Loucy (cell line): ENCODE measurements around the gene ADAMTS14.

ENCODE experiments used
- H2AFZ ChIP-seq: fragments of 200-600 bp; sonication (generic); 2 replicates; pipeline ENCODE4 v1.6.0; 2016; ENCODE audit warnings: antibody characterized with exemption, mild to moderate bottlenecking, low read length, moderate library complexity
- H3F3A ChIP-seq: fragments of 200-600 bp; 2 replicates; pipeline ENCODE4 v1.6.0; 2016; ENCODE audit warnings: antibody characterized with exemption, low read depth, mild to moderate bottlenecking
- H3K27me3 ChIP-seq: fragments of 200-600 bp; sonication (generic); 2 replicates; pipeline ENCODE4 v1.6.1; 2014; ENCODE audit warnings: low read length, mild to moderate bottlenecking; ENCODE audit not compliant: insufficient read depth, poor library complexity, severe bottlenecking
- H3K36me3 ChIP-seq: fragments of 200-600 bp; sonication (generic); 2 replicates; pipeline ENCODE4 v1.6.1; 2016; ENCODE audit warnings: low read length; ENCODE audit not compliant: insufficient read depth
- H3K4me1 ChIP-seq: fragments of 200-600 bp; sonication (generic); 2 replicates; pipeline ENCODE4 v1.5.1; 2014; ENCODE audit warnings: low read length, mild to moderate bottlenecking; ENCODE audit not compliant: insufficient read depth, poor library complexity, severe bottlenecking
- H3K4me2 ChIP-seq: fragments of 200-600 bp; sonication (generic); 2 replicates; pipeline ENCODE4 v1.6.0; 2014; ENCODE audit warnings: antibody characterized with exemption, low read length, low read depth, mild to moderate bottlenecking; ENCODE audit not compliant: poor library complexity, severe bottlenecking
- H3K4me3 ChIP-seq: fragments of 200-600 bp; sonication (generic); 2 replicates; pipeline ENCODE4 v1.5.1; 2014; ENCODE audit warnings: low read length, mild to moderate bottlenecking, mixed read lengths; ENCODE audit not compliant: poor library complexity, severe bottlenecking
- H3K79me2 ChIP-seq: fragments of 200-600 bp; sonication (generic); 2 replicates; pipeline ENCODE4 v1.6.1; 2014; ENCODE audit warnings: low read length; ENCODE audit not compliant: insufficient read depth
- H3K9ac ChIP-seq: fragments of 200-600 bp; sonication (generic); 2 replicates; pipeline ENCODE4 v1.6.0; 2014; ENCODE audit warnings: mild to moderate bottlenecking, low read depth, low read length, moderate library complexity; ENCODE audit not compliant: poor library complexity, severe bottlenecking
- H3K9me2 ChIP-seq: fragments of 200-600 bp; sonication (generic); replicated peaks from 2 replicates; pipeline ENCODE4 v1.6.1; 2016; ENCODE audit warnings: low read depth, low read length, mixed read lengths
- H3K9me3 ChIP-seq: fragments of 200-600 bp; sonication (generic); 2 replicates; pipeline ENCODE4 v1.6.1; 2014; ENCODE audit warnings: mild to moderate bottlenecking, antibody characterized with exemption, low read length, low read depth; ENCODE audit not compliant: insufficient read depth
- H4K20me1 ChIP-seq: fragments of 200-600 bp; sonication (generic); 2 replicates; pipeline ENCODE4 v1.6.0; 2014; ENCODE audit warnings: antibody characterized with exemption, low read length, mild to moderate bottlenecking; ENCODE audit not compliant: insufficient read depth, poor library complexity, severe bottlenecking
- CTCF ChIP-seq: fragments of 200-600 bp; sonication (generic); conservative IDR thresholded peaks from 2 replicates; pipeline ENCODE4 v1.5.1; 2014; ENCODE audit warnings: mild to moderate bottlenecking, antibody characterized with exemption, low read length
- EZH2phosphoT487 ChIP-seq: fragments of 200-600 bp; IDR thresholded peaks from 2 replicates; pipeline ENCODE4 v1.6.1; 2018; ENCODE audit warnings: antibody characterized with exemption, mild to moderate bottlenecking, moderate library complexity, borderline replicate concordance

The ADAMTS14 gene

GRCh38 chr10:70678250-70678635 lies 5.9 kb downstream of the ADAMTS14 start:
- Histone ChIP-seq H3K27me3 (no peaks in the 10 kb centered on the region), H3K9ac (no peak overlapping the region), H3K4me2 (no peak overlapping the region), H3K4me3 (no peak overlapping the region), H2AFZ (no peak overlapping the region), H3K9me2 (no peaks in the 10 kb centered on the region), H4K20me1 (no peaks in the 10 kb centered on the region), H3F3A (no peaks in the 10 kb centered on the region), H3K79me2 (no peaks in the 10 kb centered on the region), H3K36me3 (no peaks in the 10 kb centered on the region), H3K9me3 (no peaks in the 10 kb centered on the region), H3K4me1 (no peaks in the 10 kb centered on the region)
- TF ChIP-seq CTCF (no peak), EZH2phosphoT487 (no peak)

- Histone ChIP-seq H3K9me2 (no peaks in the 10 kb centered on the region), H3K9ac (no peak overlapping the region), H3K27me3 (no peaks in the 10 kb centered on the region), H3F3A (no peaks in the 10 kb centered on the region), H3K9me3 (no peaks in the 10 kb centered on the region), H4K20me1 (no peaks in the 10 kb centered on the region), H3K4me1 (no peaks in the 10 kb centered on the region), H3K4me3 (no peak overlapping the region), H3K79me2 (no peaks in the 10 kb centered on the region), H3K4me2 (no peak overlapping the region), H3K36me3 (no peaks in the 10 kb centered on the region), H2AFZ (no peak overlapping the region)
- TF ChIP-seq EZH2phosphoT487 (no peak), CTCF (no peak)
These were observed 6.6 kb downstream of the ADAMTS14 start for GRCh38 chr10:70678757-70679489.

GRCh38 chr10:70679498-70679897 lies 7.2 kb downstream of the ADAMTS14 start:
- Histone ChIP-seq H3K4me2 (no peak overlapping the region), H3K36me3 (no peaks in the 10 kb centered on the region), H3K27me3 (no peaks in the 10 kb centered on the region), H3K9me3 (no peaks in the 10 kb centered on the region), H2AFZ (no peak overlapping the region), H3K4me1 (no peaks in the 10 kb centered on the region), H3K4me3 (no peak overlapping the region), H4K20me1 (no peaks in the 10 kb centered on the region), H3K79me2 (no peaks in the 10 kb centered on the region), H3F3A (no peaks in the 10 kb centered on the region), H3K9me2 (no peaks in the 10 kb centered on the region), H3K9ac (no peak overlapping the region)
- TF ChIP-seq EZH2phosphoT487 (no peak), CTCF (no peak)
